Activated B cell treated with CpG ODN at 0.5 μM for 24 hours (primary cell): ENCODE results near the gene SELENOW. TPM values are rescaled to one million over a fixed set of nuclear protein-coding genes. Genes with fewer than 3 reads are reported as not detected.
"Not testable (repeated sequence)": the region's sequence is repeated elsewhere in the genome, so short reads cannot be mapped to it uniquely, and the experiment has no call there.

Source experiments
- ATAC-seq: fragments of 200-7000 bp; cut with Tn5 transposase; one replicate; pipeline ENCODE4 v1.10.0; 2021; ENCODE audit warnings: low read depth, mild to moderate bottlenecking, moderate library complexity
- CTCF ChIA-PET: fragments of 350-600 bp; sonication (Branson Sonifier 250); formaldehyde crosslinking; loops from one replicate; lab custom pipeline; 2021; ENCODE audit warnings: antibody characterized with exemption; lab: Charles Lee
- POLR2A ChIA-PET: fragments of 350-600 bp; sonication (Branson Sonifier 250); formaldehyde crosslinking; loops from one replicate; lab custom pipeline; 2021; ENCODE audit warnings: antibody characterized with exemption; lab: Charles Lee
- DNase-seq: peaks from one replicate; pipeline ENCODE4 v3.0.0; 2022
- H3K27ac Mint-ChIP-seq: one replicate; pipeline ENCODE4 v1.8.0; 2020; ENCODE audit warnings: mixed read lengths
- H3K27me3 Mint-ChIP-seq: one replicate; pipeline ENCODE4 v1.8.0; 2021; ENCODE audit warnings: mixed read lengths
- H3K36me3 Mint-ChIP-seq: one replicate; pipeline ENCODE4 v1.8.0; 2021; ENCODE audit warnings: low read depth, mixed read lengths
- H3K4me1 Mint-ChIP-seq: one replicate; pipeline ENCODE4 v1.8.0; 2021; ENCODE audit warnings: mixed read lengths
- H3K4me3 Mint-ChIP-seq: one replicate; pipeline ENCODE4 v1.8.0; 2020; ENCODE audit warnings: mild to moderate bottlenecking, mixed read lengths
- H3K9me3 Mint-ChIP-seq: one replicate; pipeline ENCODE4 v1.8.0; 2020; ENCODE audit warnings: mixed read lengths
- CTCF ChIP-seq: fragments of 200-600 bp; IDR thresholded peaks from one replicate; pipeline ENCODE4 v1.8.0; 2022; ENCODE audit warnings: antibody characterized with exemption, mild to moderate bottlenecking
- intact Hi-C: fragments of 100-400 bp; cut with micrococcal nuclease; formaldehyde crosslinking; loops from one replicate; pipeline ENCODE4 v1.15.1; 2024
- total RNA-seq: library from RNA; stranded (reverse); gene quantifications from 2 replicates; pipeline ENCODE4 v1.2.3, GENCODE V29; 2022

Gene SELENOW
- total RNA-seq, 1 donor from 2014 or later: 24.8 TPM

GRCh38 chr19:47745010-47745901 lies 33.2 kb upstream of the SELENOW start, which contains the start of gene NOP53:
NOP53 (plus strand) TSS chr19:47745546; CDS start chr19:47745560, 14 bp downstream.
- H3K27ac Mint-ChIP-seq: peak within 1 kb of the TSS; percentile 100
- DNase-seq: peak; percentile 96
- intact Hi-C loops: loop anchor here (1.0 to 2.0 kb wide), 6 partner anchors 33 to 396 kb away; partner anchors contain the start of genes DHX34, KPTN and SELENOW
- peak; percentile 78 for ATAC-seq
- no peak for TF ChIP-seq CTCF
- no peaks in the 10 kb centered on the region for H3K27me3 Mint-ChIP-seq
- CTCF ChIA-PET: interaction anchor here (0.6 to 2.2 kb wide), 4 partner anchors 33 to 1974 kb away, joined by 4 to 9 read pairs (median 6); partner anchors contain the start of gene EHD2
- POLR2A ChIA-PET: interaction anchor here (0.8 to 1.7 kb wide), 11 partner anchors 11 to 396 kb away, joined by 3 to 12 read pairs (median 5); partner anchors contain the start of genes DHX34, KPTN and NAPA
- peak within 1 kb of the TSS; percentile 99 for H3K4me3 Mint-ChIP-seq
- no peaks in the 10 kb centered on the region for H3K9me3 Mint-ChIP-seq
- peaks cover 51% of the 10 kb centered on the region for H3K4me1 Mint-ChIP-seq
- peaks cover 37% of the 10 kb centered on the region for H3K36me3 Mint-ChIP-seq

GRCh38 chr19:47746129-47746528 lies 32.4 kb upstream of the SELENOW start:
- ATAC-seq, intact Hi-C loops, H3K27me3 Mint-ChIP-seq, H3K9me3 Mint-ChIP-seq, DNase-seq: not testable (repeated sequence)
- H3K27ac Mint-ChIP-seq: peak overlapping the region; percentile 100
- peaks cover 51% of the 10 kb centered on the region for H3K4me1 Mint-ChIP-seq
- CTCF ChIA-PET: interaction anchor here (1.2 to 2.2 kb wide), 2 partner anchors 33 to 310 kb away, joined by 8 to 9 read pairs; partner anchors contain the start of gene EHD2
- H3K36me3 Mint-ChIP-seq: peaks cover 44% of the 10 kb centered on the region
- POLR2A ChIA-PET: interaction anchor here (0.6 to 1.7 kb wide), 9 partner anchors 10 to 397 kb away, joined by 3 to 12 read pairs (median 5); partner anchors contain the start of genes DHX34, KPTN and NAPA
- peak overlapping the region; percentile 99 for H3K4me3 Mint-ChIP-seq

GRCh38 chr19:47749326-47749725 lies 29.2 kb upstream of the SELENOW start:
- H3K4me3 Mint-ChIP-seq: no peak overlapping the region
- H3K27me3 Mint-ChIP-seq: no peaks in the 10 kb centered on the region
- peaks cover 74% of the 10 kb centered on the region for H3K36me3 Mint-ChIP-seq
- CTCF ChIA-PET: no interaction called here
- POLR2A ChIA-PET: no interaction called here
- ATAC-seq (no peak), DNase-seq (no peak)
- no peak overlapping the region for H3K27ac Mint-ChIP-seq
- TF ChIP-seq CTCF: no peak
- intact Hi-C loops: no loop called here
- H3K4me1 Mint-ChIP-seq: peaks cover 31% of the 10 kb centered on the region
- H3K9me3 Mint-ChIP-seq: no peaks in the 10 kb centered on the region

- intact Hi-C loops: no loop called here
- ChIA-PET POLR2A (no interaction called here), CTCF (no interaction called here)
- Mint-ChIP-seq H3K4me1 (peaks cover 21% of the 10 kb centered on the region), H3K27ac (no peak overlapping the region), H3K36me3 (peaks cover 76% of the 10 kb centered on the region), H3K4me3 (no peak overlapping the region), H3K9me3 (no peaks in the 10 kb centered on the region), H3K27me3 (no peaks in the 10 kb centered on the region)
- DNase-seq (no peak), ATAC-seq (no peak)
- TF ChIP-seq CTCF: no peak
Observed at GRCh38 chr19:47750752-47751151, 27.8 kb upstream of the SELENOW start.

- Mint-ChIP-seq H3K36me3 (peaks cover 86% of the 10 kb centered on the region), H3K4me3 (no peak overlapping the region), H3K27me3 (no peaks in the 10 kb centered on the region), H3K9me3 (no peaks in the 10 kb centered on the region), H3K27ac (no peak overlapping the region), H3K4me1 (peaks cover 15% of the 10 kb centered on the region)
- DNase-seq: no peak
- TF ChIP-seq CTCF: no peak
- POLR2A ChIA-PET: interaction anchor here (1.4 kb wide), 1 partner anchor 9 kb away, joined by 3 read pairs; no protein-coding TSS in a partner anchor
- ATAC-seq: no peak
- CTCF ChIA-PET: no interaction called here
- intact Hi-C loops: no loop called here
Observed at GRCh38 chr19:47752440-47753211, 25.9 kb upstream of the SELENOW start.
